NCI-H82 treated with DMSO at 0.1 percent for 48 hours (cell line): ENCODE results near the gene DCXR.

Experiments used
- DNase-seq: peaks from one replicate; lab custom pipeline; 2025; ENCODE audit not compliant: unreplicated experiment; lab: John Stamatoyannopoulos, UW

The DCXR gene

GRCh38 chr17:82013772-82014321, 23.6 kb downstream of the DCXR start:
- DNase-seq, result no peak

- no peak for DNase-seq
Measured at GRCh38 chr17:82013341-82013740, 24.2 kb downstream of the DCXR start.

GRCh38 chr17:82012640-82013295, 24.7 kb downstream of the DCXR start:
- no peak for DNase-seq

- DNase-seq, result no peak
Measured at GRCh38 chr17:82012261-82012639, 25.2 kb downstream of the DCXR start.

- no peak for DNase-seq
Measured at GRCh38 chr17:82011617-82012187, 25.8 kb downstream of the DCXR start.

GRCh38 chr17:82010575-82011525, 26.6 kb downstream of the DCXR start:
- DNase-seq, result no peak

- no peak for DNase-seq
Measured at GRCh38 chr17:82009413-82009812, 28.1 kb downstream of the DCXR start.

GRCh38 chr17:82008941-82009405, 28.5 kb downstream of the DCXR start:
- DNase-seq, result no peak

GRCh38 chr17:82008258-82008940, 29.1 kb downstream of the DCXR start:
- no peak for DNase-seq

- no peak for DNase-seq
Measured at GRCh38 chr17:82007495-82008257, 29.8 kb downstream of the DCXR start.

GRCh38 chr17:82007228-82007494, 30.3 kb downstream of the DCXR start:
- DNase-seq, result no peak

- no peak for DNase-seq
Measured at GRCh38 chr17:82006468-82007227, 30.8 kb downstream of the DCXR start.

- no peak for DNase-seq
Measured at GRCh38 chr17:82005701-82006348, 31.7 kb downstream of the DCXR start.

GRCh38 chr17:82004517-82005455, 32.7 kb downstream of the DCXR start:
- DNase-seq, result no peak

- no peak for DNase-seq
Measured at GRCh38 chr17:82003411-82004381, 33.8 kb downstream of the DCXR start.

- DNase-seq, result no peak
Measured at GRCh38 chr17:82001571-82002056, 35.9 kb downstream of the DCXR start.
